ENCODE measurements around the gene LAMTOR3.

The LAMTOR3 gene

GRCh38 chr4:99894161-99894997 lies at the start of gene LAMTOR3:
Gene LAMTOR3 (minus strand): TSS chr4:99894427. CDS start chr4:99893963, 464 bp downstream.
- DNase-seq = peak; percentile 76

DNA sequence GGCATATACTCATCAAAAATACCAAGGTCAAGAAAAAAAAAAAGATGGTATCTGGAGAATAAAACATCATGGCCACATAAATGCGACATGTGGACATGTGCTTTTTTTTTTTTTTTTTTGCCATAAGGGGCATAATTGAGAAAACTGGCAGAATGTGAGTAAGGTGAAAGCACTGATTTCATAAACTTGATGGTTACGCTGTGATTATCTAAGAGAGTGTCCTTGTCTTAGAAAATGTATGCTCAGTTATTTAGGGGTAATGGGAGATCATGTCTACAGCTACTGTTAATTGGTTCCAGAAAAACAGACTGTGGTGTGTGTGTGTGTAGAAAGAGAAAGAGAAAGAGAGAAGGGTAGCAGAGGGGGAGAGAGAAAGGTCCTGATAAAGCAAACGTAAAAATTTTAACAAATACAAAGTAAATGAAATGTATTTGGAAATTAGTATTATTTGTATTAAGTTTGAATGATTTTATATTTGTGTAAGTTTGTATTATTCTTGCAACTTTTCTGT lies 44.1 kb upstream of the LAMTOR3 start:
- no peak for DNase-seq

DNA sequence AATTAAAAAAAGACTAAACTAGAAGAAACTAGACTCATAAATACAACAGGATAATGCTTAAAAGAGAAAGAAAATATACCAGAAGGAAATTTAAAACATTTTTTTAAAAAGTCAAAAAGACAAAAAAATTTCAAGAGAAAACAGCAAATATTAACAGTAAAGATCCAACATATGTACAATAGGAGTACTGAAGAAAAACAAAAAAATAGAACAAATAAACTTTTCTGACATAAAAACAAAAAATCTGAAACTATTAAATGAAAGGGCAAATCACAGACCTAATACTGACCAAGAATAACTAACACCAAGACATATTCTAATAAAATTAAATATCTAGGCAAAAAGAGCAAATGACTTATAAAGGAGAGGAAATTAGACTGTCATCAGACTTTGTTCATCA lies 40.7 kb upstream of the LAMTOR3 start:
- DNase-seq = no peak

GRCh38 chr4:99927566-99927965 lies 33.3 kb upstream of the LAMTOR3 start:
- DNase-seq = no peak

DNA sequence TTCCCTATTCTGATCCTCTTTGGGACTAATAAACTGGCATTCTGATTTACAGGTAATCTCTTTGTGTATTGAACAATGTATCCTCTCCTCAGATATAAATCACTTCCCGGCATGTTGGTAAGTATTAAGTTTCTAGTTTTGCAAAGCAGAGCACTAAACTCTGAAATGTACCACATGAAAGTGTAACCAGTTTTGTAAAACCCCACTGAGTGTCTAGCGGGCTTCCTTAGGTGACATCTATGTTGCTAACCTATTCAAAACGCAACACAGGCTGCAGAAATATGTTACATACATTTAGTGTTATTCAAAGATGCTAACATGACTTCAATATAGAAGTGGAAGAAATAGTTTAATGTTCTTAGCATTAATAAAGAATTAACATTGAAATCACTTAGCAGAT lies 26.9 kb upstream of the LAMTOR3 start:
- DNase-seq = no peak

DNA sequence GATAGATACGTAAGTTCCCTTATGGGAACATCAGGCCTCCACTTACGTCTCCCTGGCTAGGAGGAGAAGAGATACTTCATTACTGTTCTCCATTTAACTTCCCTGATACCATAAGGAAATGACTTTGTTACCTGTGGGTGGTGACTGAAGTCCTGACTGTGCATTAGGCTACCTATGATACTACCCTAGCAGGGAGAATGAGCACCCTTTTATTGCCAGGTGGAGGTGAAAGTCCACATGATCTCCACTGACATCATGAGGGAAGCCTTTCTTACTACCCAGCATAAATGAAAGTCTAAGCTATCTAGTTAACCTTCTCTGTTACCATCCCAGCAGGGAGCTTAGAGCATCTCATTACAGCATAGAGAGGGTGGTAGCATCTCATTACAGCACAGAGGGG lies 24.4 kb upstream of the LAMTOR3 start:
- no peak for DNase-seq

DNA sequence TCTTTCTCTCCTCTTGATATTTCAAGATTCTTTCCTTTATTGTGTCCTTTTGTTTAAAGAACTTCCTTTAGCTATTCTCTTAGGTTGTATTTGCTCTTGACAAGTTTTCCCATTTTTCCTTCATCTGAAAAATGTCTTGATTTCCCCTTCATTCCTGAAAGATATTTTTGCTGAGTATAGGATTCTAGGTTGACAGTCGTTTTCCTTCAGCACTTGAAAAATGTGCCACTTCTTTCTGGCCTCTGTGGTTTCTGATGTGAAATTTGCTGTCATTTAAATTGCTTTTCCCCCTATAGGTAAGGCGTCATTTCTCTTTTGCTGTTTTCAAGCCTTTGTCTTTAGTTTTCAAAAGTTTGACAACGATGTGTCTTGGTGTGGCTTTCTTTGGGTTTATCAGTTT lies 23.3 kb upstream of the LAMTOR3 start:
- no peak for DNase-seq

- DNase-seq = no peak
These were observed 21.2 kb upstream of the LAMTOR3 start for GRCh38 chr4:99915449-99915848.

- DNase-seq = no peak
These were observed 771 bp upstream of the LAMTOR3 start for GRCh38 chr4:99894998-99895397.

GRCh38 chr4:99893839-99894160 lies 427 bp downstream of the LAMTOR3 start:
- DNase-seq = no peak

- DNase-seq = no peak
These were observed 1.2 kb downstream of the LAMTOR3 start for GRCh38 chr4:99893029-99893428.

GRCh38 chr4:99891351-99891750 lies 2.9 kb downstream of the LAMTOR3 start:
- DNase-seq = no peak

GRCh38 chr4:99887837-99888236 lies 6.4 kb downstream of the LAMTOR3 start:
- DNase-seq = no peak

DNA sequence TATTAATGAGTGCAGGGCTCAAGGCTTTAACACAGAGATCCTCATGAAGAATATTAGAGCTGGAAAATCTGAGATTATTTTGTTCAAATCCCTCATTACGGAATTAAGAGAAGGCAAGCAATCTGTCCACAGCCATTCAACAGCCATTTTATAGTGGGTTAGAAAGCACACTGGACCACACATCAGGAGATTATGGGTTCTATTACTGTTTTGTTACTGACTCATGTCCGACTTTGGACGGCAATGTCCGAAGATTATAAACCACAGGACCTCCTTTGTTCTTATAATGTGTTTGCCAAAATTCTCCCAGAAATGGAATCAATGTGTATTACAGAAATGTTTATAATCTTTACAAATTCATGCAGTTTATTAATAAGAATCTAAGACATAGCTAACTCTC lies 8.1 kb downstream of the LAMTOR3 start:
- no peak for DNase-seq

DNA sequence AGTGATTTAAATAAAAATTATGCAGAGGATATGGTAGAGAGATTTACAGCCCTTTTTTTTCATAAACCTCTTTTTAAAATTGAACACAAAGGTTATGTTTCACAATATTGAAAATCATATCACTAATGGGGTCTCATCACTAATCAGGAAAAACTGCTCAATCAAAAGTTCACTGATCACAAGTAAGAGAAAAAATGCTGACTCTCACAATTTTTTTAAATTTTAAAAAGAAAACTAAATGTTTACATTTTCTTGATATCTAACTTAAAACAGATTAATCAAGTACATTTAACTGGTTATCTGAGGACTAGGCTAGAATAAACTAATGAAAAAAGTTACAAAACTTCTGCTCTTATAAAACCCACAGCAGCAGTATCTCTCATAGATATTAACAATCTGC lies 8.5 kb downstream of the LAMTOR3 start:
- no peak for DNase-seq

DNA sequence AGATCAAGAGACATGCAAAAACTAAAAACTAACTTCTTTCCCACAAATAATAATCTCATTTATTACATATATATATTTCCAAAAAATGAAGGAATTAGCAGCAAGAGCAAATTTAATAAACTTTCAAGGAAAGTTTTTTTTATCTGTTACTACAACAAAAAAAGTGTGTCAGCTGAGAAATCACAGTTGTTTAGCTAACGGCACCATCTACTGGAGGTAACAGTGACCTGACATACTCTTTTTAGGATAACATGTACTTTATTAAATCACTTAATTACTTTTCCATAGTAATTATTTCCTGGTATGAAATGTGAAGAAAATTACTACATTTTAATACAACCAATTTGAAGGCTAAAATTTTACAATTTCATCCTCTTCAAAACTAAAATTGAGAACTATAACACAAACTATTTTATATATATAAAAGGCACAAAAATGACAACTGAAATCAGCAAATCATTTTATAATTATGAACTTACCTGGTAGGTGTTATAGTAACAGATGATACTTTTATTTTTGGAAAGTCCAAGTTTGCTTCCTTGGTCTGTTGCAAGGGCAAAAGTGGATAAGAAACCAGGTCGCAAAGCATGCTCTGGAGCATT lies 9.1 kb downstream of the LAMTOR3 start:
- no peak for DNase-seq

DNA sequence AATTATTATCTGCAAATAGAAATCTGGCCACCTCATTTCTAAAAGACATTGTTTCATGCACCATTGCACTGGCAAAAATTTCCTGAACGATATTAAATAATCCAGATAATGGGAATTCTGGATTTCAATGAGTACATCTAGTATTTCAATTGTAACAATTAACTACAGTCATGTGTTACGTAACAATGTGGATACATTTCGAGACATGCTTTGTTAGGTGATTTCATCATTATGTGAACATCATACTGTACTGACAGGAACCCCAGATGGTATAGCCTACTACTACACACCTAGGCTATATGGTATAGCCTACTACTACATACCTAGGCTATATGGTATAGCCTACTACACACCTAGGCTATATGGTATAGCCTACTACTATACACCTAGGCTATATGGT lies 14.8 kb downstream of the LAMTOR3 start:
- no peak for DNase-seq

GRCh38 chr4:99878604-99879003 lies 15.6 kb downstream of the LAMTOR3 start:
- DNase-seq = no peak

DNA sequence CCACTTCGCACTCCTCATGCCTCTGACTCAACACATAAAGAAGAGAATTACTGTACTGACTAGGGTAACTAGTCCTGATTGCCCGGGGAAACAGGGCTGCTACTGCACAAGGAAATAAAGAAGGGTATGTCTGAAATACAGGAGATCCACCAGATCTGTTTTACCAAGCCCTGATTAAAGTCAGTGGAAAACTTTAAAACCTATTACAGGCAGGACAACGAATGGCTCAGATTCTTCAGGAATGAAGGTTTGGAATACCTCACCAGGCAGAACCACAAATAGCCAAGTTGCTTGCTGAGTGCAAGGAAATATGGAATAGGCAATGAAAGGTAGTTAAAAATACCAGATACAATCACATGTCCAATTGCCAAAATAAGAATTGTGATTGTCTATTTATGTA lies 17.3 kb downstream of the LAMTOR3 start:
- no peak for DNase-seq

GRCh38 chr4:99875071-99875470 lies 19.2 kb downstream of the LAMTOR3 start:
- no peak for DNase-seq

GRCh38 chr4:99872570-99872969 lies 21.7 kb downstream of the LAMTOR3 start:
- no peak for DNase-seq

DNA sequence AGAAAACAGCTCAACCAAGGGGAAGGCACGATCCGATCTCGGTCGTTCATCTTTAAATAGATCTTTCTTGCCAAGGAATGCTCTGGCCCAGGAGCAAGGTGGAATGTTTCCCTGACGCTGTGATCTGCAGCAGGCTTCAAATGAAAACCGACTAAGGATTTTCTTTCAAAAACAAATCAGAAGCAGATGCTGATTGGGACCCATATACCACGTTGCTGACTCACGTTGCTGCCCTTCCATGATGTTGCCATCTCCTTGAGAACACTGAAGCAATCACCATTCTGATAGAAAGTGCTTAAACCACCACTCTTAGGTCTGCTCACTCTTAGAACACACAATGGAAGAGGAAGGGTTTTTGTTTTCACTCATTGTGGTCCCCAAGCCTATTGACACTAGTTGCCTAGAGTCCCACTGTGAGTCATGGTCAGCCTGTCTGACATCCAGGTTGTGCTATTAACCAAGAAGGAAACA lies 26.1 kb downstream of the LAMTOR3 start:
- DNase-seq = no peak

DNA sequence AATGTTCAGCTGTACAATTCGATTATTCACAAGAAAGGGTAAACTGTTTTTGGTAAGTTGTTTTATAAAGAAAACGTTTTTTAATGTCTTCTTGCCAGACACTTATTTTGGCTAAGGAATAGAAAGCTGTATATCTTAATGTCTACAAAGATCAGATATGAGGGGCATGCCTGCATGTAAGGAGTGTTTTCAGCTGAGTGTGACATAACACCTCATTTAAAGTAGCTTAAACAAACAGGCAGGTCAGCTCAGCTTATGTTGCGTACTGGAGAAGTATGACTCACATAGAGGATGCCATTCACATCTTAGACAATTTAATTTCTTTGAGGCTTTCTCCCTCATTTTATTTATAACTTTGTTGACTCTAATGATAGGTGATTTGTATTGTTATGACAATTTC lies 30.4 kb downstream of the LAMTOR3 start:
- DNase-seq = peak; percentile 1

DNA sequence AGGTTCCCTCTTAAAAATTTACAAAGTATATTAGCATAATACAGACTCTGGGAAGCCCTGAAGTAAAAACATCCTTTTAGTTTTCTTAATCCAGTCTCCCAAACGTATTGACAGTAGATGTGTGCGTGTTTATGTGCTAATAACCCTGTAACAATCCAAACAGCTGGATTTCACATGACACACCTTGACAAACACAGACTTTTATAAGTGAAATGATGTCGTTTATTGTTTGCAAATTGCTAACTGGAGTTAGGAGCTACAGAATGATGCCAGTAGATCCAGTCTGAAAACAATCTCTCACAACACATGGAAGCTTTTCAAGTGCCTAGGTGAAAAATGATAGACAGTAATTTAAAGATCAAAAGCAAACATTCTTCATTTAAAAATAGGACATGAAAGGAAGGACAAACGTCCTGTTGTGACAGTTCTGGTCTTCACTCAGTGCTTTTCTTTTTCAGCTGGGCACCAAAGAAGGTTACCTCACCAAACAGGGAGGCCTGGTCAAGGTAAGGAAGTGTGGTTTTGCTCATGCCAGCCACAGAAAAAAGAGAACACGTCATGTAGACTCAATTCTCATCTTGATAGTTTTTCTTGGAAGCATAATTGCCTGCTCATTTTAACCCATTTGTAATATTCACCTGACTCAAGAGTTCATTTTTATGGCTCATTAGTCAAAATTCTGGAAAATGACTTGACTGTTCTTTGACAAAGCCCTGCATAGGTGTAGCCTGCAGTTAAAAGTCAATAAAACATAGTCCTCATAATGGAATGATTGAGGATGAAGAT lies 32.9 kb downstream of the LAMTOR3 start:
- DNase-seq = no peak

Data from NCI-H510A (cell line).